Lower lobe of right lung (tissue), 2 donors: Measurements from ENCODE around the gene PANK2. TPM values are rescaled to one million over a fixed set of nuclear protein-coding genes. Genes with fewer than 3 reads are reported as not detected.
"Not testable (repeated sequence)": the region's sequence is repeated elsewhere in the genome, so short reads cannot be mapped to it uniquely, and the experiment has no call there.

Experiments used
- ATAC-seq, 2 donors: fragments of 200-7000 bp; cut with Tn5 transposase; one replicate each; pipeline ENCODE4 v1.9.1; 2020 to 2022; ENCODE audit warnings: mild to moderate bottlenecking in 2 of 2, moderate library complexity in 2 of 2
- DNase-seq: peaks from one replicate; pipeline ENCODE4 v3.0.0-alpha.2; 2020
- H3K27ac ChIP-seq: fragments of 200-600 bp; one replicate; pipeline ENCODE4 v1.8.0; 2022
- H3K27me3 ChIP-seq: fragments of 200-600 bp; one replicate; pipeline ENCODE4 v1.8.0; 2022; ENCODE audit warnings: low read depth
- H3K36me3 ChIP-seq: fragments of 200-600 bp; one replicate; pipeline ENCODE4 v1.8.0; 2022; ENCODE audit warnings: mild to moderate bottlenecking
- H3K4me1 ChIP-seq: fragments of 200-600 bp; one replicate; pipeline ENCODE4 v1.8.0; 2022
- H3K4me3 ChIP-seq: fragments of 200-600 bp; one replicate; pipeline ENCODE4 v1.8.0; 2022; ENCODE audit warnings: mild to moderate bottlenecking
- H3K9me3 ChIP-seq: fragments of 200-600 bp; one replicate; pipeline ENCODE4 v1.8.0; 2022
- CTCF ChIP-seq: fragments of 200-600 bp; IDR thresholded peaks from one replicate; pipeline ENCODE4 v1.8.0; 2022; ENCODE audit warnings: antibody characterized with exemption, mild to moderate bottlenecking
- intact Hi-C: fragments of 100-400 bp; cut with DNase I; formaldehyde crosslinking; loops from one replicate; pipeline ENCODE4 v1.11.0; 2022
- total RNA-seq: library from RNA; stranded (reverse); fragmentation: NEBNext Ultra II Directional; extraction: Animal tissue kit (Norgen Biotek cat#: 25700); gene quantifications from one replicate; pipeline ENCODE4 v1.2.1, GENCODE V29; 2021
- donor health status: DM: no; HTN: yes; CAD: no; lungs with severe emphysema.

Gene PANK2
- total RNA-seq, 1 donor from 2014 or later: 39.1 TPM

DNA sequence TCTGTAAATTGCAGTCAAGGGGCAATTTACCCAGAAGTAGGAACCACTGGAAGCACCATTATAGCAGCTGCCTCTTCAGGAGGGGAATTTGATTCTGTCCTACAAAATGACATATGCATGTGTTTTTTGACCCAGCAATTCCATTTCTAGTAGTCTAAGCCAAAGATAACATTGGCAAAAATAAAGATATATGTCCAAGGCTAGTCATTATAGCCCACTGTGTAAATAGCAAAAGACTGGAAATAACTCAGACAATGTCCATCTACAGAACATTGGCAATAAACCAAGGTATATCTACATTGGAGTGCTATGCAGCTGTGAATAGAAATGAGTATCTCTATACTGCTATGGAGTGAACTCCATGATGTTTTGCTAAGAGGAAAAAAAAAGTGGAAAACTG lies 12.5 kb upstream of the PANK2 start:
- intact Hi-C loops: no loop called here
- peaks cover 31% of the 10 kb centered on the region for H3K36me3 ChIP-seq
- ATAC-seq (no peak), DNase-seq (no peak)
- TF ChIP-seq CTCF: no peak
- no peak overlapping the region for H3K27ac ChIP-seq
- no peak overlapping the region for H3K4me3 ChIP-seq
- no peaks in the 10 kb centered on the region for H3K9me3 ChIP-seq
- no peaks in the 10 kb centered on the region for H3K27me3 ChIP-seq
- H3K4me1 ChIP-seq: no peaks in the 10 kb centered on the region

GRCh38 chr20:3878921-3879274 lies 10.3 kb upstream of the PANK2 start:
- H3K27ac ChIP-seq, intact Hi-C loops, ATAC-seq, H3K4me3 ChIP-seq, H3K27me3 ChIP-seq, H3K9me3 ChIP-seq, H3K4me1 ChIP-seq, DNase-seq: not testable (repeated sequence)
- H3K36me3 ChIP-seq: peaks cover 10% of the 10 kb centered on the region

DNA sequence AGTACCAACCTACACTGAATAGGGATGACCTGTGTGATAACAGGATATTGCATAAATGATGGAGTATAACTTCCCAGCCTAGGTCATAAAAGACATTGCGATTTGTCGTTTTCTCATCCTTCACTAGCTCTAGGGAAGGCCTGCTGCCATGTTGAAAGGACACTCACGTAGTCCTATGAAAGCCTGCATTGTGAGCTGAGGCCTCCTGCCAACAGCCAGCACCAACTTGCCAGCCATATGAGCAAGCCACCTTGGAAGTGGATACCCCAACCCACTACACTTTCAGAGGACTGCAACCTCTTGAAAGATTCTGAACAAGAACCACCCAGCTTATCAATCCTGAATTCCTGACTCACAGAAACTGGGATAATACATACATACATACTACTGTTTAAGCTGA lies 3.5 kb upstream of the PANK2 start:
- no peak overlapping the region for H3K4me3 ChIP-seq
- no peak overlapping the region for H3K27ac ChIP-seq
- H3K4me1 ChIP-seq: peaks cover 14% of the 10 kb centered on the region
- intact Hi-C loops: no loop called here
- ATAC-seq (no peak), DNase-seq (no peak)
- H3K36me3 ChIP-seq: no peaks in the 10 kb centered on the region
- no peak for TF ChIP-seq CTCF
- no peaks in the 10 kb centered on the region for H3K27me3 ChIP-seq
- no peaks in the 10 kb centered on the region for H3K9me3 ChIP-seq

DNA sequence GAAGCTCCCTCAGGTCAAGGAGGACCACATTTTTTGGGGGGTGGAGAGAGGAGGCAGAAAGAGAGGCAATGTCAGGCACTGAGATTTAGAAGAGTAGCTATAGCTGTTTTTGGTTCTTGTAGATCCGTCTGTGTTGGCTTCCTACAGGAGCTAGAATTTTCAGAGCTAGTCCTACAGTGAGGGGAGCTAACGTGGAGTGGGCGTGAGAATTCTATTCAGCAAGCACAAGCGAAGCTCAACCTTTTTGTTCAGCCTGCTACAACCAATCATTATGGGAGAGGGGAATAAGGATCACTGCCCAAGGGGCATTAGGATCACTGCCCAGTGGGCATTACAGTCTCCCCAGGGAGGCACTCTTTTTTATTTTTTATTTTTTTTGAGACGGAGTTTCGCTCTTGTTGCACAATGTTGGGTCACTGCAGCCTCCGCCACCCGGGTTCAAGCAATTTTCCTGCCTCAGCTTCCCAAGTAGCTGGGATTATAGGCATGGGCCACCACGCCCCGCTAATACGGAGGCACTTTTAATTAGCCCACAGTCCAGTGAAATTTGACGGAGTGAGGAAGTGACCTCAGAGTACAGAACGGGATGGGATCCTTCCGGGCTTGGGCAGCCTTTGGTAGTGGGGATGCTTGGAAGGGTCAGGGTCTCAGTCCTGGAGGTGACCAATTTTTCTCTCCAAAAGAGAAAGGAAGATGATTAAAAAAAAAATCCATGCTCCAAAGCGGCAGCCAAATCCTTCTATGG lies 1.1 kb upstream of the PANK2 start:
- no peak for DNase-seq
- intact Hi-C loops: no loop called here

DNA sequence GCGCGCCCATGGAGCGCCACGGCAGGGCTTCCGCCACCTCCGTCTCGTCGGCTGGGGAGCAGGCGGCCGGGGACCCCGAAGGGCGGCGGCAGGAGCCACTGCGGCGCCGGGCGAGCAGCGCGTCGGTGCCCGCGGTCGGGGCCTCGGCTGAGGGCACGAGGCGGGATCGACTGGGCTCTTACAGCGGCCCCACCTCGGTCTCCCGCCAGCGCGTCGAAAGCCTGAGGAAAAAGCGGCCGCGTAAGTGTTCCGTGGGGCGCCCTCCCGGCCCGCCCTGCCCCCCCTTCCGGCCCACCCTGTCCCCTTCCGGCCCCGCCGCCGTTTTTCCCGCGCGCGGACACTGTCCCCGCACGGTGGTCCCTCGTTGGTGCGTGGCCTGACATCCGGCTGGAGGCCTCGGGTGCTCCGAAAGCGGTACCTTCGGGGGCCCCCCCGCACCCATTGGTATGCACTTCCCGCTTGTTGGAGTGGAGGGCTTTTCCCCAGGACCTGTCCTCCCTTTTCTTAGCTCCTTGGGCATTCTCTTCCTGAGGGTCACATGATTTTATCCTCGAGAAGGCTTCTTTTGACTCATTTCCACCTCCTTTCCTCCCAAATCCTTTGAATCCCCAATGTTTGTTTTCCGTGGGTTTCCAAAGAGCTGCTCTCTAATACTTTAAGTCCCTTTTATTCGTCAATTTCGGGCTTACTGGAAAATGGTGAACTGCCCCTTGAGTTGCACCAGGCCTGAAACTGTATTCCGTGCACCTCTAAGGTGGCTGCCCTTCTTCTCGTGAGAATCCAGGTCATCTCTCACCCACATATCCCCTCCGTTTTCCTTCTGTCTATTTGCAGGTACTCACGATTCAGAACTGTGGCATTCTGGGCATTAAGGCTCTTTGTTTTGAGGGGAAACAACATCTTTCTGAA lies 556 bp downstream of the PANK2 start:
- DNase-seq (peak; percentile 73), ATAC-seq (peak; percentile 34 to 44)
- Histone ChIP-seq H3K27ac (peak overlapping the region; percentile 98), H3K9me3 (no peaks in the 10 kb centered on the region), H3K4me3 (peak overlapping the region; percentile 92), H3K36me3 (no peaks in the 10 kb centered on the region), H3K4me1 (peaks cover 54% of the 10 kb centered on the region), H3K27me3 (no peaks in the 10 kb centered on the region)
- intact Hi-C loops: no loop called here
- peak; percentile 9 for TF ChIP-seq CTCF

More for the DNA sequence above, 1.1 kb upstream of the PANK2 start:
- peak; percentile 24 to 34 for ATAC-seq
- Histone ChIP-seq H3K27ac (peak overlapping the region; percentile 98), H3K9me3 (no peaks in the 10 kb centered on the region), H3K27me3 (no peaks in the 10 kb centered on the region), H3K4me3 (peak overlapping the region; percentile 92), H3K36me3 (no peaks in the 10 kb centered on the region), H3K4me1 (peaks cover 37% of the 10 kb centered on the region)
- no peak for TF ChIP-seq CTCF

DNA sequence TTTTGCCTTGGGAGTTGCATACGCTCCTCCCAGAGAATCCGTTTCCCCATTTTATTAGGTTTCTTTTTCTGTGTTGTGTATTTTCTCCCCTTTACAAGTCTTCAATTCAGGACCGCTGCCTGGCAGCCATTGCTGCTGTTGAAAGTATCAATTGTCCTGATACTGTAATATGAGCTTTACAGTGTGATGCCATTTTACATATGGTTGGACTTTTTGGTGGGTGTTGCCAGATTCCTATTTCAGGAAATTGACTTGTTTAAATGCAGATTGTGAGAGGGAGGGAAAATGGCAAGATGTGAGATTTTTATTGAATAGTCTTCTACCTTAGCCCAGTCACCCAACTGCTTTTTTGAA lies 1.2 kb downstream of the PANK2 start:
- peaks cover 61% of the 10 kb centered on the region for H3K4me1 ChIP-seq
- intact Hi-C loops: no loop called here

More for the DNA sequence above, 1.2 kb downstream of the PANK2 start:
- Histone ChIP-seq H3K9me3 (no peaks in the 10 kb centered on the region), H3K36me3 (no peaks in the 10 kb centered on the region), H3K27ac (peak overlapping the region; percentile 98), H3K4me3 (peak overlapping the region; percentile 92), H3K27me3 (no peaks in the 10 kb centered on the region)
- ATAC-seq (no peak), DNase-seq (no peak)
- TF ChIP-seq CTCF: no peak
